GM18505 (cell line): ENCODE results near the gene PTPRN2.

Experiments
- ATAC-seq: cut with Tn5 transposase; IDR thresholded peaks from one replicate; pipeline ENCODE4 v1.9.1; 2021; ENCODE audit not compliant: unreplicated experiment
- POLR2A ChIP-seq: IDR thresholded peaks from 4 replicates; pipeline ENCODE4 v1.6.1; 2011; ENCODE audit warnings: borderline replicate concordance; ENCODE audit not compliant: insufficient read depth, insufficient read length; ENCODE audit errors: extremely low read depth

The PTPRN2 gene

DNA sequence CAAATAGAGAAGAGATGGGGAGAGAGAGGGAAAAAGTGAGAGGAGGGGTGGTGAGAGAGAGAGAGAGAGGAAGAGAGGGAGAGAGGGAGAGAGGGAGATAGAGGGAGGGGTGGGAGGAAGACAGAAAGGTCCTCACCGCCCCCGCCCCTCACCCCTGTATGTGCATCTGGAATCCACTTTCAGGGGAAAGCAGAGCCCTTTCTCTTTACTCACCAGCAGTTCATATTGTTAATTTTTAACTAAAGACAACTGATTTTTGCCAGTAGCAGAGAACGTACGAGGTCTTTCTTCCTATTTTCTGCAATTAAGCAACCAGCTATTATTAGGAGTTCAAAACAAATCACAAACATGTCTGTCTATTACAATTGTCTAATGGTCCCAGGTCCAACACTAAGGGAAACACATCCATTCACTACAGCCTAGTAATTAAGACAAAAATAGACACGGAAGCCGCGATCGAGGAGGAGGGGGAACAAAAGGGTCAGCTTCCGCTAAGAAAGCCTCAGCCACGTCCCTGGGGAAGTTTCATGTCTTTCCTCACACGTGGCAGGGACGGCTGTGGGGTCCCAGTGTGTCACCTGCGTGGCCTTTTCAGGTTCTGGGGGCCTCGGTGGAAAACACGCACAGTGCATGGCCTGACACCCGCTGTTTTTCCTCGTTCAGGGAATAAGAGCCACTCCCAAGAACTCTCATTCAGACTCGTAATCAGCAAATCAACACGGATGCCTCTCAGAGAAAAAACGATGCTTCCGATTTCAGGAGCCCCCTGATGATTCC is 572.0 kb downstream of the PTPRN2 start:
- no peak for ATAC-seq
- no peak for TF ChIP-seq POLR2A

DNA sequence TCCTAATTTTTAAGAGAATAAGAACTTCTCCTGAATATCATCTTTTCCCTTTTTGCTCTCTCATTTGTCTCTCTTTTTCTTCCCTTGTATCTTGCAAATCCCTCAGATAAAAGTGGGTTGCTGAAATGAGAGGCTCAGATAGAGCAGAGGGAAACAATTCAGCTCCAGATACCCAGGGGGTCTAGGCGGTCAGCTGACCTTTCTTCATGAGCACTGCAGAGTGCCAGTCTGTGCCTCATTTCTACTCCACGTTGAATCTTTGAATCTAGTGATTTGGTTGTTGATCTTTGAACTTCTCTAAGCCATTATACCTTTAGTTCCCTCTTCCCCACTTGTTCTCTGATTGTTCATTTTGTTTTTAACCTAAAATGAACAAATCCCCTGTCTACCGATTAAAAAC is 572.6 kb downstream of the PTPRN2 start:
- no peak for ATAC-seq
- TF ChIP-seq POLR2A: no peak

DNA sequence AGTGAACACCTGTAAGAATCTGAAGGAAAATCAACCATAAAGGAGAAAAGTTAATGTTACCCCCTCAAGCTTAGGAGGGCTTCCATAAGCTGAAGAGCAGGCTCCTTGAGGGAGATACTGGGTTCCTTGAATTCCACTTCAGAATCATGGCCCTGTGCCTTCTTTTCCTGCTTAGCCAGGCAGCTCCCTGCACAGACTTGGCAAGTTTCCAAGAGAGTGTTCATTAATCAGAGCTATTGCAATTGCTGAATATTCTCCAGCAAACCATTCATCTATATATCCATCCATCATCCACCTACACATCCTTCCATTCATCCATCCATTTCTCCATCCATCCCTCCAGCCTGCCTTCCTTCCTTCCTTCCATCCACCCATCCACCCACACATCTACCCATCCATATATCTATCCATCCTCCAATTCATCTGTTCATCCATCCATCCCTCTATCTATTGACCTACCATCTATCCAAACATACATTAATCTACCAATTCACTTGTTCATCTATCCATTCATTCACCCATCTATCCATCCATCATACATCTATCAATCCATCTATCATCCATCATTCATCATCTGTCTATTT is 574.4 kb downstream of the PTPRN2 start:
- no peak for TF ChIP-seq POLR2A
- ATAC-seq: no peak

DNA sequence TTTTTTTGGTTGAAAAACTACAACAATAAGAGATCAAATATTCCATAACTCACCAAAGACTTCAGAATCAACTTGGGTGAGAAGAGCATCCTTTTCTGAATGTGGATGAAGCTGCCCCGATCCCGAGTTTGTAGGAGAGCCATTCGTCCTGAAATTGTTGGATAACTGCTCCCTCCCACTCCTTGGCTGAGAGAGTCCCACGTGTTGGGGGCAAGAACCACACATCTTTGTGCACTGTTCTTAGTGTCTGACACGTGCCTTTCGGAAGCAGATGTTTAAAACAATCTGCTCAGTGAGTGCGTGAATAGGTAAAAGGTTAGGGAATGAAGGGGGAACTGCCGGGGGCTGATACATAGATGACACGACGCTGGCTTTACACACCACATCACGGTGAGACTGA is 575.7 kb downstream of the PTPRN2 start:
- TF ChIP-seq POLR2A: no peak
- ATAC-seq: no peak

DNA sequence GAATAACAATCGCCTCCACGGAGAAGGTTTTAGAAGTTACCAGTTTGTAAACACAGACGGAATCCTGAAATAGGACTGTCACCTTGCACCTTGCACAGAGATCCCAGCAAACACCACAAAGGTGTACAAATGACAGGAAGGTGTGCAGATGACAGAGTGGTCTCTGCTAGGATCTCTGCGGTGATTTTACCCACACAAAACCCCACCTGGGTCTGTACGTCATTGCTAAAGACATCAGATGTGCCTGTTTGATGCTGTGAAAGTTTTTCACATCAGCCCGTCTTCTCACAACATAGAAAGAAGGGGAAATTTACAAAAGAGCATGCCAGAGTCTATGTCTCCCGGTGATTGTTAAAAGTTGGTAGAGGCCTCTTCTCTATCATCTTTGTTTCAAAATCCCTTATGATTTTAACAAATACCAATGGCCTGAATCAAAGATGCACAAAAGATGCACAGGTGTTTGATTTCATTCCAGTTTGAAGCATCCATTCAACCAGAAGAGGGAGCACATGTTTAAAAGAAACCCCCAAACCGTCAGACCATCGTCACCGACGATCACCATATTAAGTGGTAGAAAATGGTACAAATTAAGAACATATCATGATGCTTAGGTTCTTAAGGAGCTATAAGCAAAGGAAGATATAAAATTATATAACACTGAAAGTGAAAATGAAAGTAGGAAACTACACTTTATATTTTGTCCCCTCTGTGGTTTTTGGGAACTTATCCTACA is 576.5 kb downstream of the PTPRN2 start:
- TF ChIP-seq POLR2A: no peak
- no peak for ATAC-seq

DNA sequence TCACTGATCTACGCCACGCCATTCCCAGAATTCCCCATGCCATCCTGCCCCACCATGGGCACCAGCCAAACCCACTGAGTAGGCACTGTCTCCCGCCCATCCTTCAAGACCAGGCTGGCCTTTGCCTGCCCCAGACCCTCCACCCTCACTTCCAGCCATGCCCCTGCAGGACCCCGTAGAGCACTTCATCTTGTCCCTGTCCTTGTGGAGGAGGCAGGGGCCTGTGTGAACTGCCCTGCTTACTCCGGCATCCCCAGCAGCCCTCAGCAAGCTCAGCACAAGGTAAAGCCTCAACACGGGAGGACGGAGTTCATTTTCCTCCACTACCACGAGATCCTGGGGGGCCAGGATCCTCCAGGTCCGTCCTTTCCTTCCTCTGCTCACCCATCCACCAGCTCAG is 577.7 kb downstream of the PTPRN2 start:
- no peak for ATAC-seq
- TF ChIP-seq POLR2A: no peak

DNA sequence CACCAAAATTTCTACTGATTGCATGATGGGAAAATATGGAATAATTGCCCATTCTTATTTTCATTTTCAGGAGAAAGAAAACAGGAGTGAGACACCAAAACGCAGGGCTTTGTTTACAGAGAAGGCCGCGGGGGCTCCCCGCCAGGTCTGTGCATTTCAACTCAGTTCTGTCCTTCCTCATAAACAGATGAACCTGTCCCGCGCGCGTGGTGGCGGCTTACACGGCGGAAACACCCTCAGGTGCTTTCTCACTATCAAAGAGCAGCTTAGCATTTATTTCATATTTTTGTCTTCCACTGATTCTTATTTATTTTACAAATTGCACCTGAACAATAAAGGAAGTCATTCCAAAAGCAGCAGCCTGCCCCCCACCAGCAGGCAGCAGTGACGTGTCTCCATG is 579.4 kb downstream of the PTPRN2 start:
- no peak for ATAC-seq

DNA sequence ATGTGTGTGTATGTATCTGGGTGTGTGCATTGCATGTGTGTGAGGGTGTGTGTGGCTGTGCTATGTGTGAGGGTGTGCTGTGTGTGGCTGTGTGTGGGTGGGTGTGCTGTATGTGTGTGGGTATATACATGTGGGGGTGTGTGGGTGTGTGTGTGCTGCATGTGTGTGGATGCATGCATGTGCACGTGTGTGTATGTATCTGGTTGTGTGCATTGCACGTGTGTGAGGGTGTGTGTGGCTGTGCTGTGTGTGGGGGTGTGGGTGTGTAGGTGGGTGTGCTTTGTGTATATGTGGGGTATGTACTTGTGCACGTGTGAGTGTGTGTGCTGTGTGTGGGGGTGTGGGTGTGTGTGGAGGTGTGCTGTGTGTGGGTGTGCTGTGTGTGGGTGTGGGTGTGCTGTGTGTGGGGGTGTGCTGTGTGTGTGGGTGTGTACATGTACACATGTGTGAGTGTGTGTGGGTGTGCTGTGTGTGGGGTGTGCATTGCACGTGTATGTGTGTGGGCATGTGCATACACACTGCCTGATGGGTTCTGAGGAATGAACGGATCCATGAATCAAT is 579.8 kb downstream of the PTPRN2 start:
- ATAC-seq: no peak
- no peak for TF ChIP-seq POLR2A

More for the DNA sequence above, 579.4 kb downstream of the PTPRN2 start:
- TF ChIP-seq POLR2A: no peak

DNA sequence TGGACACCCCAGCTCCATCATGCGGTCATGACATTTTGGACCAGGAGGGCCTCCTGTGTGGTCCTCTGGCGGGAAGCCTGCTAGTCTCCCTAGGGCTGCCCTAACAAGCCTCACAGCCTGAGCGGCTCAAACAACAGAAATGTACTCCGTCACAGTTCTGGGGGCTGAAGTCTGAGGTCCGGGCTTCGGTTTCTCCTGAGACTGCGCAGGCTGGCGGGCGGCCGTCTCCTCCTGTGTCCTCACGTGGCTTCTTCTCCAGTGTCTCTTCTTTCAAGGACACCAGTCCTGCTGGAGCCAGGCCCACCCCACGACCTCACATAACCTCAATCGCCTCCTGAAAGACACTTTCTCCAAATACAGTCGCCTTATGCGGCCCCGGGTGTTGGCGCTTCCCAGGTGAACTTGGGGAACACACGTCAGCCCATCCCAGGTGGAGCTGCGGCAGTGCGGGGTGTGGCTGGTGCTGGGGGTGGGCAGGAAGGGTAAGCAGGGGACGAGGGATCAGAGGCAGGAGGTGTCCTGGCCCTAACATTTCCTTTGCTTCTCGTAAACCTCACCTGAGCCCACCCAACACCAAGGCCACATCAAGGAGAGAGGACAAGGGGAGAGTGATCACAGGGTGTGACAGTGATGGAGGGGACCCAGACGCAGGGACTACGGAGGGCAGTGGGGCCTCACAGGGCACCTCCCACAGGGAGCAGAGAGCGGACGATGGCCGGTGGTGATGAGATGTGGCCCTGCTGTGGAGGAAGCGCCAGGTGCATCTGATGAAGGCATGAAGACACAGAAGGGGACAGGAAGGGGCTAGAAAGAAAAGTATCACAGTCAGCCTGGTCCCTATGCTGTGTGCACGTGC is 580.6 kb downstream of the PTPRN2 start:
- TF ChIP-seq POLR2A: no peak
- no peak for ATAC-seq

DNA sequence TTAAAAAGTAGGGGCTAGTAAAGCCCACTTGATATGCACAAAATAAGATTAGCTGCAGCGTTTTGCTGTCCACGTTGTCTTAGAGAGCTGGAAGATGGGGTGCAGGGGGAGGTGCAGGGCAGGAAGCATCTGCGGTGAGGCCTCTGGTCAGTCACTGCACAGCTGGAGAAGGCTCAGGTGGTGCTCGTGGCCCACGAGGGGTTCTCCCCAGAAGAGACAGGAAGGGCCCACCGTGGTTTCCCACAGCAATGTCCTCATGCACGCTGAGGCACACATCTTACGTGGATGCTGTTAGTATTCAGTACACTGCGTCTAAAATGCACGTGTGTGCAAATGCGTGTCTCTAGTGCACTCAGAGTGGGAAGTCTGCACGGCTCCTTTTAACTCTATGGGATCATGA is 582.1 kb downstream of the PTPRN2 start:
- ATAC-seq: no peak
- TF ChIP-seq POLR2A: no peak

DNA sequence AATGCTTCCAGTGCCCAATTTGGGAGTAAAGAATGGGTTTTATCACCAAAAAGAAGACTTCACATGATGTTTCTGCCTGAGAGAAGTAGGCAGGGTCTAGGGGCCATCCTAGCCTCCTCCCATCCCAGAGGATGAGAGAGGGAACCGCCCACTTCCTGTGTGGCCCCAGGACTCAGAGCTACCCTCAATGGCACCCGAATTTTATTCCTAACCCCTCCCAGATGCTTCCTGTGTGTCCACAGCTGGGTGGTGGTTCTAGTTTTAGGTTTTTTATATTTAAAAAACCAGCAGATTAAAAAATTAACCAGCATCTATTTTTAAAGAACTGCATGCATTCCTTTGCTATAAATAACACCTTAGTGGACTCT is 583.5 kb downstream of the PTPRN2 start:
- ATAC-seq: no peak
- TF ChIP-seq POLR2A: no peak

DNA sequence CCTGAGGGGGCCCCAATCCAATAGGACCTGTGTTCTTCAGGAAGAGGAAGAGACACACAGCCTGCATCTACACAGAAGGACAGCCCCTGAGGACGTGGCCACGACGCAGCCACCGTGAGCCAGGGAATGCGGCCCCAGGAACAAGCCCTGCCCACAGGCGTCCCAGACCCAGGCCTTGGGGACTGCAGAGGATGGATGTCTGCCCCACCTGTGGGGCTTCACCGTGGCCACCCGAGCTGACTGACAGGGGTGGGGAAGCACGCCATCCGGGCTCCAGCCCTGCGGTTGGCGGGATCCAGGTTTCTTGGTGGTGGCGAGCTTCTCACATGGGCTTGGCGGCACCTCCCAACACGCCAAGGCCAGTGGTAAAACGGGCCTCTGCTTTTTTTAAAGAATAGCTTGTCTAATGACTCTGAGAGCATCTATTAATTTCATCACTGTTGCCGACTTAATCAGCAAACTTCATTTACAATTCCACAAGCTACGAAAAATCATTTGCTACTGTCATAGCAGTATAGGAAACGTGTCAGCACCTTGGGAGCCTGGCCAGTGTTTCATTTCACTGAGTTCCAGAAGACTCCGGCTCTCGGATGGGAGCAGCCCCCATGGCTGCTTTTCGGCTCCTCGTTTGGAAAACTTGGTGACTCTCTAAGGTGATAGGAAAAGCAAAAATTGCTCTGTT is 584.0 kb downstream of the PTPRN2 start:
- no peak for TF ChIP-seq POLR2A
- no peak for ATAC-seq
